ENCODE results near the gene CTNNA3. TPM values are rescaled to one million over a fixed set of nuclear protein-coding genes. Genes with fewer than 3 reads are reported as not detected.

Gene CTNNA3
- polyA plus RNA-seq, 1 donor from 2014 or later, result 0.14 TPM

- Histone ChIP-seq H3K27ac (ENCODE audit: low read length) (no peak overlapping the region), H3K36me3 (ENCODE audit: insufficient read depth, low read length) (no peaks in the 10 kb centered on the region), H3K4me2 (ENCODE audit: low read length) (no peak overlapping the region), H3K27me3 (ENCODE audit: insufficient read depth, low read depth, low read length) (no peaks in the 10 kb centered on the region), H3F3A (ENCODE audit: insufficient read depth, low read length, poor library complexity, severe bottlenecking) (no peaks in the 10 kb centered on the region), H2AFZ (ENCODE audit: low read depth, low read length) (no peak overlapping the region), H4K20me1 (ENCODE audit: insufficient read depth) (no peaks in the 10 kb centered on the region), H3K79me2 (replicated peaks; ENCODE audit: insufficient read depth, low read length) (no peaks in the 10 kb centered on the region), H3K9ac (ENCODE audit: low read length) (no peak overlapping the region), H3K4me3 (ENCODE audit: low read length) (no peak overlapping the region), H3K9me3 (ENCODE audit: low read length) (no peaks in the 10 kb centered on the region), H3K9me2 (ENCODE audit: insufficient read depth, low read length) (no peaks in the 10 kb centered on the region)
- TF ChIP-seq CTCF (IDR thresholded peaks at IDR 0.05; ENCODE audit: poor library complexity, severe bottlenecking), result no peak
- TF ChIP-seq TAF1 (IDR thresholded peaks at IDR 0.05; ENCODE audit: low read depth), result no peak
- TF ChIP-seq RAD21 (conservative IDR thresholded peaks at IDR 0.05), result no peak
These were observed 753.6 kb downstream of the CTNNA3 start for GRCh38 chr10:66942407-66942806.

- Histone ChIP-seq H3K27me3 (ENCODE audit: insufficient read depth, low read depth, low read length) (no peaks in the 10 kb centered on the region), H3F3A (ENCODE audit: insufficient read depth, low read length, poor library complexity, severe bottlenecking) (no peaks in the 10 kb centered on the region), H3K4me3 (ENCODE audit: low read length) (no peak overlapping the region), H4K20me1 (ENCODE audit: insufficient read depth) (no peaks in the 10 kb centered on the region), H3K4me2 (ENCODE audit: low read length) (no peak overlapping the region), H3K36me3 (ENCODE audit: insufficient read depth, low read length) (no peaks in the 10 kb centered on the region), H3K9ac (ENCODE audit: low read length) (no peak overlapping the region), H3K79me2 (replicated peaks; ENCODE audit: insufficient read depth, low read length) (no peaks in the 10 kb centered on the region), H3K27ac (ENCODE audit: low read length) (no peak overlapping the region), H2AFZ (ENCODE audit: low read depth, low read length) (no peak overlapping the region), H3K9me2 (ENCODE audit: insufficient read depth, low read length) (no peaks in the 10 kb centered on the region), H3K9me3 (ENCODE audit: low read length) (no peaks in the 10 kb centered on the region)
- TF ChIP-seq SMC3 (conservative IDR thresholded peaks at IDR 0.05; ENCODE audit: poor library complexity) (no peak), REST (IDR thresholded peaks at IDR 0.05; ENCODE audit: borderline replicate concordance) (no peak), TAF1 (IDR thresholded peaks at IDR 0.05; ENCODE audit: low read depth) (no peak), MXI1 (conservative IDR thresholded peaks at IDR 0.05; ENCODE audit: poor library complexity, severe bottlenecking) (no peak), EP300 (conservative IDR thresholded peaks at IDR 0.05; ENCODE audit: poor library complexity, severe bottlenecking) (no peak), POLR2AphosphoS5 (IDR thresholded peaks at IDR 0.05) (no peak), RAD21 (conservative IDR thresholded peaks at IDR 0.05) (no peak), CTCF (IDR thresholded peaks at IDR 0.05; ENCODE audit: poor library complexity, severe bottlenecking) (no peak), EZH2 (IDR thresholded peaks at IDR 0.05; ENCODE audit: borderline replicate concordance, insufficient read depth, low read length, poor library complexity, severe bottlenecking) (no peak)
These were observed 754.5 kb downstream of the CTNNA3 start for GRCh38 chr10:66941491-66941890.
